HepG2 (cell line): ENCODE measurements around the gene ST6GALNAC4. TPM values are rescaled to one million over a fixed set of nuclear protein-coding genes. Genes with fewer than 3 reads are reported as not detected.

Experiments
- ATAC-seq: fragments of 200-7000 bp; cut with Tn5 transposase; 3 replicates; pipeline ENCODE4 v1.9.1; 2020; ENCODE audit warnings: mild to moderate bottlenecking, moderate library complexity
- BruUV-seq: library from RNA; stranded (reverse); fragments of 400-500 nt; replicated peaks from 2 replicates; lab custom pipeline; 2021; lab: Mats Ljungman, UMichigan
- CTCF ChIA-PET: fragments of 300-600 bp; formaldehyde crosslinking; extraction: SDS; loops from one replicate; lab custom pipeline; 2021; ENCODE audit warnings: low total read pairs, inconsistent platforms, low intra/inter-chr PET ratio; lab: Yijun Ruan, JAX
- POLR2A ChIA-PET: fragments of 350-600 bp; sonication (Branson Sonifier 250); formaldehyde crosslinking; loops from one replicate; lab custom pipeline; 2020; ENCODE audit warnings: antibody characterized with exemption, inconsistent platforms; lab: Yijun Ruan, JAX
- DNase-seq: peaks from one replicate; pipeline ENCODE4 v3.0.0-alpha.2; 2015; ENCODE audit warnings: low spot score
- FAIRE-seq: peaks from 3 replicates; lab custom pipeline; 2011; peaks lifted over from hg19 to GRCh38; lab: Jason Lieb, UNC
- H2AFZ ChIP-seq: one replicate; pipeline ENCODE4 v1.6.1; 2011; ENCODE audit warnings: low read length, inconsistent platforms
- H3K27ac ChIP-seq: fragments of 300-600 bp; 3 replicates; pipeline ENCODE4 v1.8.0; 2011; ENCODE audit warnings: mixed run types, mild to moderate bottlenecking, mixed read lengths, low read length, inconsistent platforms; ENCODE audit not compliant: insufficient read depth; ENCODE audit errors: extremely low read length
- H3K27me3 ChIP-seq, 2 experiments: fragments of 200-600 bp in 1 of 2; 2 replicates in 1 of 2; 3 replicates in 1 of 2; pipeline versions ENCODE4 v1.6.0 to v1.8.0; 2011; ENCODE audit warnings: low read length in 2 of 2, mild to moderate bottlenecking in 2 of 2, moderate library complexity in 2 of 2, inconsistent platforms in 1 of 2; ENCODE audit not compliant: insufficient read depth in 2 of 2, control insufficient read depth in 1 of 2
- H3K36me3 ChIP-seq, 2 experiments: fragments of 200-600 bp in 1 of 2; replicated peaks in 1 of 2; 2 replicates in 1 of 2; 3 replicates in 1 of 2; pipeline versions ENCODE4 v1.5.1 to v1.8.0; 2011; ENCODE audit warnings: low read length in 2 of 2, inconsistent platforms in 1 of 2; ENCODE audit not compliant: insufficient read depth in 2 of 2, control insufficient read depth in 1 of 2
- H3K4me1 ChIP-seq: 2 replicates; pipeline ENCODE4 v1.5.1; 2012; ENCODE audit warnings: low read length, inconsistent platforms; ENCODE audit not compliant: insufficient read depth
- H3K4me2 ChIP-seq: 2 replicates; pipeline ENCODE4 v1.6.0; 2011; ENCODE audit warnings: low read depth, low read length, inconsistent platforms
- H3K4me3 ChIP-seq, 3 experiments: fragments of 200-600 bp in 1 of 3; sonication (generic), shearing (Covaris generic) in 1 of 3; replicated peaks in 1 of 3; 2 replicates each; pipeline ENCODE4 v1.5.1; 2011 to 2016; ENCODE audit warnings: low read length in 3 of 3, inconsistent platforms in 2 of 3, low read depth in 2 of 3, mild to moderate bottlenecking in 2 of 3, control low read depth in 1 of 3, mixed read lengths in 1 of 3; ENCODE audit not compliant: insufficient read depth in 1 of 3
- H3K79me2 ChIP-seq: one replicate; pipeline ENCODE4 v1.6.1; 2011; ENCODE audit warnings: low read length, inconsistent platforms; ENCODE audit not compliant: insufficient read depth
- H3K9ac ChIP-seq: 2 replicates; pipeline ENCODE4 v1.6.0; 2011; ENCODE audit warnings: mild to moderate bottlenecking, low read depth, low read length, inconsistent platforms; ENCODE audit not compliant: insufficient read depth
- H3K9me3 ChIP-seq: 2 replicates; pipeline ENCODE4 v1.5.1; 2012; ENCODE audit warnings: mild to moderate bottlenecking, low read length
- H4K20me1 ChIP-seq: 2 replicates; pipeline ENCODE4 v1.6.0; 2011; ENCODE audit warnings: inconsistent platforms, mild to moderate bottlenecking, low read length, moderate library complexity; ENCODE audit not compliant: insufficient read depth
- AGO2 ChIP-seq: fragments of 200-400 bp; formaldehyde crosslinking; optimal IDR thresholded peaks from 2 replicates; pipeline ENCODE3; 2017; ENCODE audit warnings: mild to moderate bottlenecking, low read depth, low read length, moderate library complexity
- CCAR2 ChIP-seq: fragments of 200-400 bp; formaldehyde crosslinking; optimal IDR thresholded peaks from 2 replicates; pipeline ENCODE3; 2018; ENCODE audit warnings: low read depth, mild to moderate bottlenecking, low read length, moderate library complexity
- HNF4A ChIP-seq: sonication (generic); formaldehyde crosslinking; IDR thresholded peaks from 2 replicates; pipeline ENCODE4 v1.4.0; 2020; ENCODE audit warnings: missing genetic modification reagents
- HOXA9 ChIP-seq: sonication (generic); formaldehyde crosslinking; IDR thresholded peaks from 2 replicates; pipeline ENCODE4 v1.8.1; 2022; ENCODE audit warnings: missing genetic modification reagents, mild to moderate bottlenecking, moderate library complexity, borderline replicate concordance
- MTA1 ChIP-seq: sonication (generic); formaldehyde crosslinking; IDR thresholded peaks from 2 replicates; pipeline ENCODE4 v1.4.0; 2020; ENCODE audit warnings: missing genetic modification reagents, mild to moderate bottlenecking, borderline replicate concordance
- MTF1 ChIP-seq: sonication (generic); formaldehyde crosslinking; IDR thresholded peaks from 2 replicates; pipeline ENCODE4 v1.5.0; 2020; ENCODE audit warnings: missing genetic modification reagents
- NCOA1 ChIP-seq: sonication (generic); formaldehyde crosslinking; IDR thresholded peaks from 2 replicates; pipeline ENCODE4 v1.9.0; 2021; ENCODE audit warnings: missing genetic modification reagents
- PBX3 ChIP-seq: sonication (generic); formaldehyde crosslinking; IDR thresholded peaks from 2 replicates; pipeline ENCODE4 v1.8.1; 2023; ENCODE audit warnings: missing genetic modification reagents, inconsistent platforms, borderline replicate concordance
- POLR2AphosphoS5 ChIP-seq: IDR thresholded peaks from 2 replicates; pipeline ENCODE4 v1.6.1; 2012; ENCODE audit warnings: low read depth, low read length
- PRPF4 ChIP-seq: fragments of 200-400 bp; formaldehyde crosslinking; IDR thresholded peaks from 2 replicates; pipeline ENCODE4 v1.6.1; 2016; ENCODE audit warnings: low read length, low read depth; ENCODE audit not compliant: poor library complexity, severe bottlenecking
- SKIL ChIP-seq: sonication (generic); formaldehyde crosslinking; IDR thresholded peaks from 2 replicates; pipeline ENCODE4 v1.8.0; 2022; ENCODE audit warnings: missing genetic modification reagents, mild to moderate bottlenecking, moderate library complexity, borderline replicate concordance
- SMAD9 ChIP-seq: sonication (generic); formaldehyde crosslinking; IDR thresholded peaks from 2 replicates; pipeline ENCODE4 v1.5.1; 2020; ENCODE audit warnings: mild to moderate bottlenecking, missing genetic modification reagents
- TBX3 ChIP-seq: fragments of 450-650 bp; IDR thresholded peaks from 2 replicates; pipeline ENCODE4 v1.6.1; 2017; ENCODE audit warnings: antibody characterized with exemption, mild to moderate bottlenecking, inconsistent platforms, borderline replicate concordance
- TGIF2 ChIP-seq: IDR thresholded peaks from 2 replicates; pipeline ENCODE4 v1.6.1; 2016; ENCODE audit warnings: control low read depth, missing compliant biosample characterization
- ZFY ChIP-seq: sonication (generic); formaldehyde crosslinking; IDR thresholded peaks from 2 replicates; pipeline ENCODE4 v1.4.0; 2020; ENCODE audit warnings: missing genetic modification reagents
- ZNF136 ChIP-seq: sonication (generic); formaldehyde crosslinking; IDR thresholded peaks from 2 replicates; pipeline ENCODE4 v1.8.1; 2022; ENCODE audit warnings: low read depth, mild to moderate bottlenecking, moderate library complexity, missing genetic modification reagents
- ZNF567 ChIP-seq: sonication (generic); formaldehyde crosslinking; IDR thresholded peaks from 2 replicates; pipeline ENCODE4 v1.8.1; 2023; ENCODE audit warnings: mild to moderate bottlenecking, missing genetic modification reagents, borderline replicate concordance
- ZNF780A ChIP-seq: sonication (generic); formaldehyde crosslinking; IDR thresholded peaks from 2 replicates; pipeline ENCODE4 v1.8.0; 2022; ENCODE audit warnings: mild to moderate bottlenecking, missing genetic modification reagents, moderate library complexity
- WGBS: methylation state at CpG from one replicate; pipeline ENCODE4 v1.1.6; 2017; ENCODE audit warnings: low lambda C conversion rate; 5-methylcytosine and 5-hydroxymethylcytosine counted together
- in situ Hi-C: cut with HindIII; loops from 2 replicates; pipeline ENCODE4 v1.10.0; 2017; ENCODE audit warnings: low pct_unique_long_range_greater_than_20kb; ENCODE audit not compliant: extremely low pct_ligation_motif_present
- intact Hi-C: fragments of 100-400 bp; cut with micrococcal nuclease; formaldehyde crosslinking; loops from one replicate; pipeline ENCODE4 v1.10.0; 2022; ENCODE audit not compliant: unreplicated experiment
- polyA plus RNA-seq, 8 experiments: library from polyadenylated mRNA; depleted of rRNA in 3 of 8; stranded (reverse) in 7 of 8; unstranded in 1 of 8; fragments of >200 nt; fragmentation: Illumina TruSeq in 4 of 8; extraction: Trizol in 4 of 8; gene quantifications; 2 replicates each; pipeline versions ENCODE4 v1.2.1 to v1.2.3, GENCODE V29; 2011 to 2016; ENCODE audit warnings: low read depth in 4 of 8, missing spikeins in 1 of 8, mixed read lengths in 1 of 8; ENCODE audit not compliant: insufficient read depth in 1 of 8
- total RNA-seq, 5 experiments: library from RNA; depleted of rRNA; stranded (reverse); fragments of >200 nt; fragmentation: Illumina TruSeq; extraction: Trizol; gene quantifications; 2 replicates each; pipeline ENCODE4 v1.2.3, GENCODE V29; 2016; ENCODE audit warnings: low read depth in 1 of 5

The ST6GALNAC4 gene
- total and polyA plus RNA-seq, 2 of the 13 experiments (the other 11 are each of a cell fraction or from before 2014, with no cell fraction given): 18.8 to 27.7 TPM

DNA sequence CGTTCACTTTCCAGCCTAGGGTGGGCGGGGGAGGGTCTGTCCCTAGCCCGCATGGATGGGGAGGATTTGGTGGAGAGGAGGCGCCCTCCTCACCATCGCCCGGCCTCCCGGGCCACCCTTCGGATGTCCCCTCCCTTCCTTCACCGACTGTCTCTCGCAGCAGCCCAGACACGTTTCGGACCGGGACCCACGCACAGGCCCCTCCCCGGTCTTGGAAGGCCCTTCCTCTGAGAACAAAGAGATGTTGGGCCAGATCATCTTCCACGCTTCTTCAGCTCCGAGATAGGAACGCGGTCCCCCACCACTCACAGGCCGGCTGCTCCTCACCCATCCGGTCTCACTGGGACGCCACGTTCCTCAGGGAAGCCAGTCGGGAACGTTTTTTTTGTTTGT is 21.5 kb upstream of the ST6GALNAC4 start (continued):
- TF ChIP-seq AGO2 (peak; percentile 78), HNF4A (CRISPR knock-in tag) (no peak), TBX3 (no peak)

- H3K36me3 ChIP-seq: peaks cover 4 to 12% of the 10 kb centered on the region in 2 experiments; a peak in 4 of 5 replicates
- peak within 1 kb of the TSS; percentile 84 for H3K9ac ChIP-seq
- ChIA-PET CTCF (no interaction called here), POLR2A (interaction anchor here (0.5 to 1.4 kb wide), 2 partner anchors 12 to 98 kb away, joined by 3 read pairs; no protein-coding TSS in a partner anchor)
- H3K4me2 ChIP-seq: peak within 1 kb of the TSS; percentile 99
- WGBS: 39% methylated on average over 19 of the region's 60 CpGs
- H3K27ac ChIP-seq: peak within 1 kb of the TSS; percentile 50
- peak; percentile 89 for ATAC-seq
- no peaks in the 10 kb centered on the region; a peak in 1 of 5 replicates for H3K27me3 ChIP-seq
- H2AFZ ChIP-seq: no peak within 1 kb of the TSS
- DNase-seq: peak; percentile 73
- intact Hi-C loops (no loop called here), in situ Hi-C loops (loop anchor here (5.0 kb wide), 1 partner anchor 100 kb away; no protein-coding TSS in a partner anchor)
- FAIRE-seq: peak; percentile 70
- peaks cover 22% of the 10 kb centered on the region for H3K79me2 ChIP-seq
- peak within 1 kb of the TSS; percentile 86 to 96 (median 89) for H3K4me3 ChIP-seq
- no peaks in the 10 kb centered on the region for H3K9me3 ChIP-seq
- BruUV-seq: TSS peak; percentile 20
- H4K20me1 ChIP-seq: 0 out of 2 replicates have a peak, but pooled peaks cover 2% of the 10 kb centered on the region
- H3K4me1 ChIP-seq: peaks cover 36% of the 10 kb centered on the region
- TF ChIP-seq ZNF136 (CRISPR knock-in tag) (no peak), MTA1 (CRISPR knock-in tag) (no peak), NCOA1 (CRISPR knock-in tag) (peak; percentile 50; the same call in 1 of the 2 replicates), SMAD9 (no peak), CCAR2 (no peak), PBX3 (CRISPR knock-in tag) (no peak), SKIL (CRISPR knock-in tag) (no peak), ZFY (peak; percentile 89), MTF1 (CRISPR knock-in tag) (no peak), POLR2AphosphoS5 (peak; percentile 75), ZNF567 (CRISPR knock-in tag) (no peak), PRPF4 (no peak), ZNF780A (no peak), TGIF2 (CRISPR knock-in tag) (no peak), HOXA9 (no peak)
These were observed 20.8 kb upstream of the ST6GALNAC4 start, which contains the start of gene DPM2 for GRCh38 chr9:127937388-127938297. Gene DPM2, minus strand, starts transcription at chr9:127937854. Its CDS starts 34 bp downstream, at chr9:127937820.
